Measurements from ENCODE around the gene TSC22D1.

The TSC22D1 gene

DNA sequence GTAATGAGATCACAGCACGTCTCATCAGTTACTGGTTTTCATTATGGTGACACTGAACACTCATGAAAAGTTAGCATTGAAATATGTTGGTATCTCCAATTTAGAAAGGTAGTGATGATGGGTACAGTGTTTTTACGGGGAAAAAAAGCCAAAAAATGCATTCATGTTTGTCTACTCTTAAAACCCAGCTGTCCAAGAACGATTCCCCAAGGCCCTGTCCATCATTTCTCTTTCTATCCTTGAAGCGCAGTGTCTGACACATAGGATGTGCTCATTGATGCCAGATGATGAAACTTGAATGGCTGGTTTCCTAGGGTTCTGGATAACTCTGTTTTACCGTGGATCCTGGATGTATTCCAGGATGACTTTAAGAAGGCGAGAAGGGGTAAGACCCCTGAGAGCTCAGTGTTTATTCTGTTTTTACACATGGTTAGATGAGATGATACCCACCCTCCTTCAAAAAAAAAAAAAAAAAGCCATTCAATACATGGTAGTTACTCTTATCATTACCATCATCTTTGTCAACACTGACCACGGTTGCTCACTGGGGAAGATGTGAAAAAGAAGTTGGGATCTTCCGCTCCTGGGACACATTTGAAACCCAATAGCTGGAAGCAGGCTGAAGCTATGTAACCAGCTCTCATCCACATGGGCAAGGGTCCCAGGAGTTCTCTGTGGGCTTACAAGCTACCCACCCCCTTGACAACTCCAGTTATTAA is 180.0 kb downstream of the TSC22D1 start:
- no peak overlapping the region for H3K27ac ChIP-seq
- H3K4me3 ChIP-seq, result no peak overlapping the region

- Histone ChIP-seq H3K27ac (no peak overlapping the region), H3K4me3 (no peak overlapping the region)
These were observed 181.5 kb downstream of the TSC22D1 start for GRCh38 chr13:44394658-44395057.

DNA sequence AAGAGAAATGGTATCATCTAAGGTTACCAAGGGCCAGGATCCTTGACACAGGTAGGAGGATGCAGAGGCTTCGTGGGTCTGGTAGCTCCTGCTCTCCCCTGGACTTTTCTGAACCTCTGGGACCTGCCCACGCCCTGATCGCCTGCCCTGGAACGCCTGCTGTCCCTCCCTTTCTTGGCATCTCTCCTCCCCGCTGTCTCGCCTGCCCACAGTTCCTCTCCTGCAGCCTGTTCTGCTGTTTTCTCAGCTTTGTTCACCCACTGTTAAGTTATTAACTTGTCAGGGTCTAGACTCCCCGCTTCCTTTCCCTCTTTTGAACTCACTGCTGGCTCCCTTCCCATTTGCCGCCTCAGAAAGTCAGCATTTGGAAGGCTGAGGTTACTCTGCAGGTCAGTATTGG is 182.7 kb downstream of the TSC22D1 start:
- H3K27ac ChIP-seq, result no peak overlapping the region
- no peak overlapping the region for H3K4me3 ChIP-seq

- Histone ChIP-seq H3K4me3 (no peak overlapping the region), H3K27ac (no peak overlapping the region)
These were observed 186.3 kb downstream of the TSC22D1 start for GRCh38 chr13:44389876-44390275.

- Histone ChIP-seq H3K27ac (no peak overlapping the region), H3K4me3 (no peak overlapping the region)
These were observed 187.0 kb downstream of the TSC22D1 start for GRCh38 chr13:44389060-44389666.

DNA sequence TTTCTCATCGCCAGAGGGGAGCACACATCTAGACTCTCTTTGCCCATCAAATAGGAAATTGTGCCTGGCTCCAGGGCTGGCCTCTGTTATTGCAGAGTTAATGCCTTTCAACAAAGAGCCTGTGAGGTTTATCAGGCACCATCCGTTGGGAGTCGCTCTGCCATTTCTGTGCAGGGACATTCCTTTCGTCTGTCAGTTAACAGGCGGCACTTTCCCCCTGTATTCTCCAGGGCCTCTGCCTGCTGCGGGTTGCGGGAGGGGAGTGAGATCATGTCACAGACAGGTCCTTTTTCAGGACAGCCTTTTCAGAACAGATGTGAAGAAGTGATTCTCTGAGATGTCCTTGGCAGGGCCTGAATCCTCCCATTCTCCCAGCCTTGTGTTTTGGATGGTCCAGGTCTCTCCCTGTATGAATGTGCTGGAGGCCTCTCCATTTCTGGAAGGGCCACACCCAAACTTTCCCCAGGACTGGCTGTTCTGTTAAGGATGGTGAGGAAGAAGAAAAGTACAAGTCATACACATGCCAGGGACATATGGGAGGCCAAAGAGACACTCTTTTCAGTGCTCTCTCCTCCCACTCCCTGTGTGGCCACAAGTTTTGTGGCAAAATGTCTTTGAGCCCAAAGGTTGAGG is 187.6 kb downstream of the TSC22D1 start:
- H3K4me3 ChIP-seq, result no peak overlapping the region
- no peak overlapping the region for H3K27ac ChIP-seq

DNA sequence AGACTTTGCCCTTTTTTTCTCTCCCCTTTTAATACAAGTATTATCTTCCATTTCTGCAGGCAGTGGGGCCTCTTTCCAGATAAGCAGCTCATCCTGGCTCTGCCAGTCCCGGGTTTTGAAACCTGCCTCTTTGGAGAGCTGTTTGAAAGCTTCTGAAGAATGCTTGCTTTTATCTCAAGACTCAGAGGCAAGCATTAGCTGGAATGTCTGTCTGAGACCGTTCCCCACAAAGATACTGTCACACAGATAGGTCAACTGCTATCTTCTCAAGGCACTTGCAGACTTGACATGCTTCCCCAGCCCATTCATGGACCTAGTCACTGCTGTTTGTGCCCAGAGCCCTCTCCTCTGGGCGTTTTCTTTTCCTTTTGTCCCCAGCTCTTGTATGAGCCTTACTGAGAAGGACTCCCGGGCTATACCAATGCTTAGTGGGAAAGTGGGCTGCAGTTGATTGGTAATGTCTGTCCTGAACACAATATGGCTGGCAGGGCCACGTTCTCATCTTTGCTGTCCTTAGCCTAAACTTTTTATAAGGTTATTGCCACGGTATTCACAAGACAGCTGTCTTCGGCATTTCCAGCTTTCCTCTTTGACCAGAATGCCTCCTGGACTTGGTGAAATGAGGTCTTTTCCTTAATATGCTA is 189.1 kb downstream of the TSC22D1 start:
- H3K27ac ChIP-seq, result no peak overlapping the region
- no peak overlapping the region for H3K4me3 ChIP-seq

DNA sequence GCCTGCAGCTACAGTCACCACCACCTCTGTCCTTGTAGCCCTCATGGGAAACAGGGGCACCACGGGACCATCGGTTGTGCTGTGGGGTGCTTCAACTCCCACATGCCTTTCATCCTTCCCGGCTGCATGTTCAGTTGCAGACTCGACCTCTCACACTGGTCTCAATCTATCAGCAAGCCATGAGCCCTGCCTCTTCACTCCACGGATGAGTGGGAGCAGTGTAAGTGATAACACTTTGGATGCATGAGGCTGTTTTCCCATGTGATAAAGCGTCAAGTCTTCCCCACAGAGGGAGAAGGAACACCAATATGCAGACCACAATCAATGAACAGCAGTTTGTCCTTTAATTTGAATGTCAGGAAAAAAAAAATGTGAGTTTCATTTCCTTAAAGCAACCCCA is 190.3 kb downstream of the TSC22D1 start:
- Histone ChIP-seq H3K4me3 (no peak overlapping the region), H3K27ac (no peak overlapping the region)

GRCh38 chr13:44385401-44385800 is 190.7 kb downstream of the TSC22D1 start:
- Histone ChIP-seq H3K27ac (no peak overlapping the region), H3K4me3 (no peak overlapping the region)

DNA sequence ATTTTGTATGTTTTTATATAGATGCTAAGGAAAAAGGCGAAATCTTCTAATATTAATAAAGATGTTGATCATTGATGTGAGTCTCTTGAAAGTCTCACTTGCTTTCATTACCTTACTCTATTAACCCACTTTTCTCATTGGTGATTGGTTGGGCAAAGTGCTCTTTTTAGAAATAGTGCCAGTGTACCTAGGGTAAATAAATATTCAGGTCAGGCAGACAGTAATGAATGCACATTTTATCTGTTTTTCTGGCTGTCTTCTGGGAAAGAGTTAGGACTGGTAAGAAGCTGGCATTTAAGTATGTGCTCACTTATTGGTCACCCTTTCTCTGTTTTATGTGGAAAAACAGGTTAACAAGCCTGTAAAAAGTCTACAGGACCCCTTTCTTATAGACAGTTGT is 191.4 kb downstream of the TSC22D1 start:
- H3K4me3 ChIP-seq, result no peak overlapping the region
- H3K27ac ChIP-seq, result no peak overlapping the region

DNA sequence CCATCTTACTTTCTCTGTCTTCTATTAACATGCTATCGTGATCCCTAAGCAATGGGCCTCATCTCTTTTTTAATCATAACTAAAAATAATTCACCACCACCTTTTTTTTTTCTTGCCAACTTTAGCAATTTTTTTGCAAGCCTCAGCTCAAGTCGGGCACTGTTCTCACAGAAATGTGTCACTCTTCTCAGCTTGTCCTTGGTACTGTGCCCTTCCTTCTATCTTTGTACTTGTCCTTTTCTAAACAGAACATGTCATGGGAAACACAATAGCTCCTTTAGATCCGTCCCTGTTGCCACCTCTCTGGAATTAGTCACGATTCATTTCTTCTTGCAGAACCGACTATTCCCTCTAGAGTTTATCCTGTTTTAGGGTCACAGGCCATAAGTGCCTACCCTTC is 192.2 kb downstream of the TSC22D1 start:
- Histone ChIP-seq H3K27ac (no peak overlapping the region), H3K4me3 (no peak overlapping the region)

- Histone ChIP-seq H3K27ac (no peak overlapping the region), H3K4me3 (no peak overlapping the region)
These were observed 193.4 kb downstream of the TSC22D1 start for GRCh38 chr13:44382635-44383145.

Data from skin epidermis (tissue), 12 donors.